Chondrocyte (in vitro differentiated cells): ENCODE data around the gene SLC34A3. TPM values are rescaled to one million over a fixed set of nuclear protein-coding genes. Genes with fewer than 3 reads are reported as not detected.

Source experiments
- DNase-seq: peaks from one replicate; pipeline ENCODE4 v3.0.0; 2021; ENCODE audit warnings: mixed read lengths, low spot score
- H3K27ac Mint-ChIP-seq: one replicate; pipeline ENCODE4 v1.8.0; 2021; ENCODE audit warnings: mild to moderate bottlenecking, moderate library complexity, mixed read lengths; ENCODE audit not compliant: unreplicated experiment
- H3K27me3 Mint-ChIP-seq: 2 replicates; pipeline ENCODE4 v1.8.0; 2021; ENCODE audit warnings: low read depth, mixed read lengths
- H3K36me3 Mint-ChIP-seq: 2 replicates; pipeline ENCODE4 v1.8.0; 2021; ENCODE audit warnings: low read depth, mixed read lengths
- H3K4me1 Mint-ChIP-seq: 2 replicates; pipeline ENCODE4 v1.8.0; 2021; ENCODE audit warnings: low read depth, mild to moderate bottlenecking, mixed read lengths
- H3K4me3 Mint-ChIP-seq: one replicate; pipeline ENCODE4 v1.8.0; 2021; ENCODE audit warnings: mild to moderate bottlenecking, moderate library complexity, mixed read lengths; ENCODE audit not compliant: unreplicated experiment
- H3K9me3 Mint-ChIP-seq: 2 replicates; pipeline ENCODE4 v1.8.0; 2021; ENCODE audit warnings: low read depth, mixed read lengths
- CTCF ChIP-seq: fragments of 200-600 bp; sonication (generic); IDR thresholded peaks from 2 replicates; pipeline ENCODE4 v1.5.0; 2021; ENCODE audit warnings: antibody characterized with exemption, mild to moderate bottlenecking, moderate library complexity
- total RNA-seq: library from RNA; stranded (reverse); gene quantifications from 3 replicates; pipeline ENCODE4 v1.2.1, GENCODE V29; 2021

SLC34A3 gene
- total RNA-seq, 1 donor from 2014 or later: not detected

- Mint-ChIP-seq H3K27me3 (no peaks in the 10 kb centered on the region), H3K36me3 (peaks cover 12% of the 10 kb centered on the region), H3K9me3 (no peaks in the 10 kb centered on the region), H3K27ac (no peak overlapping the region), H3K4me3 (no peak overlapping the region), H3K4me1 (peaks cover 34% of the 10 kb centered on the region)
- TF ChIP-seq CTCF: no peak
- no peak for DNase-seq
Observed at GRCh38 chr9:137185921-137186320, 44.8 kb upstream of the SLC34A3 start.

- no peak for TF ChIP-seq CTCF
- no peak overlapping the region for H3K27ac Mint-ChIP-seq
- no peaks in the 10 kb centered on the region for H3K27me3 Mint-ChIP-seq
- no peak for DNase-seq
- no peaks in the 10 kb centered on the region for H3K9me3 Mint-ChIP-seq
- H3K4me1 Mint-ChIP-seq: peaks cover 36% of the 10 kb centered on the region
- peaks cover 12% of the 10 kb centered on the region for H3K36me3 Mint-ChIP-seq
- H3K4me3 Mint-ChIP-seq: peak overlapping the region; percentile 85
Observed at GRCh38 chr9:137186385-137186784, 44.3 kb upstream of the SLC34A3 start.

GRCh38 chr9:137187386-137187785, 43.3 kb upstream of the SLC34A3 start:
- peaks cover 36% of the 10 kb centered on the region for H3K4me1 Mint-ChIP-seq
- H3K36me3 Mint-ChIP-seq: peaks cover 8% of the 10 kb centered on the region
- H3K4me3 Mint-ChIP-seq: peak overlapping the region; percentile 85
- no peak for TF ChIP-seq CTCF
- no peak for DNase-seq
- peak overlapping the region; percentile 63 for H3K27ac Mint-ChIP-seq
- no peaks in the 10 kb centered on the region for H3K9me3 Mint-ChIP-seq
- no peaks in the 10 kb centered on the region for H3K27me3 Mint-ChIP-seq

GRCh38 chr9:137188086-137188489, 42.6 kb upstream of the SLC34A3 start:
- Mint-ChIP-seq H3K36me3 (peaks cover 8% of the 10 kb centered on the region), H3K9me3 (no peaks in the 10 kb centered on the region), H3K27me3 (no peaks in the 10 kb centered on the region), H3K27ac (peak overlapping the region; percentile 91), H3K4me1 (peaks cover 36% of the 10 kb centered on the region), H3K4me3 (peak overlapping the region; percentile 85)
- no peak for TF ChIP-seq CTCF
- no peak for DNase-seq

- DNase-seq: no peak
- TF ChIP-seq CTCF: peak; percentile 74
- Mint-ChIP-seq H3K36me3 (peaks cover 8% of the 10 kb centered on the region), H3K4me1 (peaks cover 36% of the 10 kb centered on the region), H3K27me3 (no peaks in the 10 kb centered on the region), H3K4me3 (peak within 1 kb of the TSS; percentile 94), H3K9me3 (no peaks in the 10 kb centered on the region), H3K27ac (peak within 1 kb of the TSS; percentile 96)
Observed at GRCh38 chr9:137188490-137189296, 42.0 kb upstream of the SLC34A3 start, which contains the start of the genes ANAPC2 and SSNA1. ANAPC2 (minus strand) TSS chr9:137188560; CDS start chr9:137188532, 28 bp downstream. SSNA1 (plus strand) TSS chr9:137188676; CDS start chr9:137188727, 51 bp downstream.
